HG03378 (cell line): Measurements from ENCODE around the gene RAB11FIP4.

ENCODE experiments used
- ATAC-seq: cut with Tn5 transposase; IDR thresholded peaks from one replicate; pipeline ENCODE4 v1.9.1; 2021; ENCODE audit warnings: mild to moderate bottlenecking, moderate library complexity; ENCODE audit not compliant: unreplicated experiment

The RAB11FIP4 gene

DNA sequence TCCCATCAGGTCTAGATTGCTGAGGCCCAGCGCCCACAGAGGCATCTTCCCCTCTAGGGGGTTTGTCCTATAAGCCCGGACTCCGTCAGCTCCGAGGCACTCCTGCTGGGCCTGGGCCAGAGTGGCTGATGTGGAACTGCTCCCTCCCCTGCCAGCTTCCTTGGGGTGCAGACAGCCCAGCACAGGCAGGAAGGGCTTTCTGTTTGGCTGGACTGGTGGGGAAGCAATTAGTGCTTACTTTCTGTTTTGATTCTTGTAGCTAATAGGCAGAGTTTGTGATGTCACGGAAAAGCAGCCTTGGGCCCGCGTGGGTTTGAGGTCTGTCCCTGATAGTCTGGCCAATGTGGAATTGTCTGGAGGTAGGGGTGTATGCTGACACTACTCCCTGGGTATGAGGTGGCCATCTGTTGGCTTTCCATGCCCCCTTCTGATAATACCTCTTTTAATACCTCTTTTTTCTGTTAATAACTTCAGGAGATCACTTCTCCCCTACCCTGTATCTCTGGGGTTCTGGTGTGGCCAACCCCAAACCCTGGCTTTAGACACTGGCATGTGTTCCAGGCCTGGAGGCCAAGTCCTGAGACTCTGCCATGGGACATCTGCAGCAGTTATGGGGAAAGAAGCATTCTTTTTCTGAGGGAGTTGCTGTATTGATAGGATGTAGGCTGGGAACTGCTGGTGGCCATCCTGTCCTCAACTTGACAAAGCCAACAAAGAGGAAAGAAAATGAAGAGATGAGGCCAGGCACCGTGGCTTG lies 190.9 kb downstream of the RAB11FIP4 start:
- ATAC-seq = no peak

DNA sequence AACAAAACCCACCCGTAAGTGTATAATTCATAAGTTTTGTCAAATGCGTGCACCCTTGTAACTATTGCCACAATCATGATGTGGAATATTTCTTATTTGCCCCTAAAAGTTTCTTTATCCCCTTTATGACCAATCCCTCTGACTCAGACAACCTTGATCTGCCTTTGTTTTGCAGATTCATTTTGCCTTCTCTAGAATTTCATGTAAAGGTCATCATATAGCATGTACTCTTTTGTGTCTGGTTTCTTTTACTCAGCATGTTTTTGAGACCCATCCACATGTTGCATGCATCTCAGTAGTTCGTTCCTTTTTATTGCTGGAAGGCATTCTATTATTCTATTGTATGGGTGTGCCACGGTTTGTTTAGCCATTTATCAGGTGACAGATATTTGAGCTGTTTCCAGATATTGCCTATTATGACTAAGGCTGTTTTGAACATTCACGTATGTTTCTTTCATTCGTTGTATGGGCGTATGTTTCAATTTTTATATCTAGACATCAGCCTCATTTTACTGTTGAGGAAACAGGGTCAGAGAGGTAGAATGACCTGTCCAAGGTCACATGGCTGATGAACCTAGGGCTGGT lies 192.4 kb downstream of the RAB11FIP4 start:
- ATAC-seq = no peak

GRCh38 chr17:31584438-31585279 lies 193.2 kb downstream of the RAB11FIP4 start:
- no peak for ATAC-seq

DNA sequence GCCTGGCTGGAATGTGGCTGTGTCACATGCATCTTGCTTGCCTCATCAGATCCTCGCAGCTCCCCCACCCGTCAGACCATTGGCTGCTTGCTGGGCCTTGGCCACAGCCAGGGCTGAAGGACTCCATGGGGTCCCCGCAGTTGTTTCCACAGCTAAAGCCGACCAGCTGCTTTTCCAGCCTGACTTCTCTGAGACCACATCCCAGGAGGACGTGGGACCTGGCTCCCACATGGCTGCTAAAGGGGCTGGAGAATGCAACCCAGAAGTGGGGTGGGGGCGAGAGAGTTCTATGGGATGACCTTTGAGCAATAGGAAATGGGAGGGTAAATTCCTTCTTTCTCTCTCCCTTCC lies 193.8 kb downstream of the RAB11FIP4 start:
- no peak for ATAC-seq

- ATAC-seq = no peak
These were observed 195.5 kb downstream of the RAB11FIP4 start for GRCh38 chr17:31586946-31587345.

DNA sequence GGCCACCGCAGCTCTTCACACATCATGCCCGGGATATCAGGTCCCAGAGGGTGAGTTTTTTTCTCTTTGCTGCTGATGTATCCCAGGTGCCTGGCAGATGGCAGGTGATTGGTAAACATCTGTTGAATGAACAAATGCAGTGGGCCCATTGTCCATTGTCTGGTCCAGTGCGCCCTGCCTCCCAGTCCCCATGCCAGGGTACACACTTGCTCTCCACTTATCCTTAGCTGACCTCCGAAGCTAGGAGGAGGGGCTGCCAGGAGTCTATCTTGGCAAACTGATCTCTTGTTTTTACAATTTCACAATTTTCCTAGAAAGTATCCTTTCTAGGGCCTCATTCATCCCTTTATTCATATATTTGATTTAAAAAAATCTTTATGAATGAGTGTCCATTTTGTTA lies 196.0 kb downstream of the RAB11FIP4 start:
- ATAC-seq = no peak
